GM18508 (cell line): ENCODE results near the gene TTC9C.
"Not testable (repeated sequence)": the region's sequence is repeated elsewhere in the genome, so short reads cannot be mapped to it uniquely, and the experiment has no call there.

Source experiments
- ATAC-seq: cut with Tn5 transposase; IDR thresholded peaks from one replicate; pipeline ENCODE4 v1.9.1; 2021; ENCODE audit warnings: moderate number of reproducible peaks; ENCODE audit not compliant: insufficient read depth, unreplicated experiment

TTC9C gene

GRCh38 chr11:62747475-62748160 is 19.3 kb downstream of the TTC9C start:
- ATAC-seq: no peak

DNA sequence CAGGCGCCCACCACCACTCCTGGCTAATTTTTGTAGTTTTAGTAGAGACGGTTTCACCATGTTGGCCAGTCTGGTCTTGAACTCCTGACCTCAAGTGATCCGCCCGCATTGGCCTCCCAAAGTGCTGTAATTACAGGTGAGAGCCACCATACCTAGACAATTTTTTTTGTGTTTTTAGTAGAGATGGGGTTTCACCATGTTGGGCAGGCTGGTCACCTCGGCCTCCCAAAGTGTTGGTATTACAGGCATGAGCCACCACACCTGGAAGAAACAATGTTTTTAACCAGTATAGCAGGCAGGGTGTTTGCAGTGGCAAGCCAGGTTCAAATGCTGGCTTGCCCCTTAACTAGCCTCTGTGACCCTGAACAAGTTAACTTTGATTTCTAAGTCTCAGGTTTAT is 21.6 kb downstream of the TTC9C start:
- not testable (repeated sequence) for ATAC-seq

GRCh38 chr11:62752177-62752785 is 24.0 kb downstream of the TTC9C start:
- ATAC-seq: no peak

DNA sequence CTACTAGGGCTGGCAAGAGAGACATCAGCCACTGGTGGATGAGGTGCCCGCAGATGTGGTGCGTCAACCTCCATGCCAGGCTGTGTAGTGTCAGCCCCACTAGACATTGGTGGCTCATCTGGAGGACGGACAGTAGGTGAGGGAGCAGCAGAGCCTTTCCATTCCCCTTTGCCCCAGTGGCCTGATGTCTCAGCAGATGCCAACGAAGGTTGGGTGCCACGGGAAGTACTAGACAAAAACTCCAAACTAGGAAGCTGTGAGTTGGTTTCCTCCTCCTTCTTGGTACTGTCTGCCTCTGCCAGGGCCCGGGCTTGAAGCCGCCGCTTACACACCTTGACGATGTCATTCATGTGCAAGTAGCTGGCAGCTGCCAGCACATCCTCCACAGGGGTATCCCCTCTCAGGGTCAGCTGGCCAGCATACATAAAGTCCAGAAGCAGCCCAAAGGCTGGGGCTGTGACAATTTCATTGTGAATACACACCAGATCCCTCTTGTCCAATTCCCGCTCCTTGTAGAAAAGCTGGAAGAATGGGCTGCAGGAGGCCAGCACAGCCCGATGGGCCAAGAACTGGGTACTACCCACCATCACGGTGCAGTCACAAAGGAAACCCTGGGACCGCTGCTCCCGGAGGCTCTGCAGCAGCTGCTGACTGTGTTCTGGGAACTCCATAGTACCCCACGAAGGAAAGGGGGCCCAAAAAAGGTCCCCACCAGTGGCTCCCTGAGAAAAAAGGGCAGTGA is 24.9 kb downstream of the TTC9C start:
- ATAC-seq: no peak

GRCh38 chr11:62753736-62754603 is 25.7 kb downstream of the TTC9C start, which contains the start of gene ZBTB3:
ZBTB3 (minus strand) TSS chr11:62754160; CDS start chr11:62753664, 496 bp downstream.
- ATAC-seq: peak; percentile 89

DNA sequence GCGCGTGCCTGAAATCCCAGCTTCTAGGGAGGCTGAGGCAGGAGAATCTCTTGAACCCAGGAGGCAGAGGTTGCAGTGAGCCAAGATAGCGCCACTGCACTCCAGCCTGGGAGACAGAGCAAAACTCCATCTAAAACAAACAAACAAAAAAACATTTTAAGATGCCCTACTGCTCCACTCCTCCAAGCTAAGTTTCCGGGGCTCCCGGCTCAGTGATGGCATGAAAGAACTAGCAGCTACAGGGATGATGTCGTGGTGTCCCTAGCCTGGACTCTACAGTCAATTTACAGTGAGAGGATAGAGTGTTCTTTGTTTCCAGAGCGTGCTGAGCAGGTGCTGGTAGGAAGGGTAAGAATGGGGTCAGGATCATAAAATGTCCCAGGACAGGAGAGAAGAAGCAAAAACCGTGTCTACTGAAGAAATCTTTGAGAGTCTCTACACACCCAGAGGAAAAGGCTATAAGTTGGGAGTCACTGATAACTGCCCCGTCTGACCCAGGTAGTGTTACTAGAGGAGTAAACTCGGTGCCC is 26.9 kb downstream of the TTC9C start:
- ATAC-seq: no peak

GRCh38 chr11:62757846-62758788 is 29.8 kb downstream of the TTC9C start:
- ATAC-seq: no peak

DNA sequence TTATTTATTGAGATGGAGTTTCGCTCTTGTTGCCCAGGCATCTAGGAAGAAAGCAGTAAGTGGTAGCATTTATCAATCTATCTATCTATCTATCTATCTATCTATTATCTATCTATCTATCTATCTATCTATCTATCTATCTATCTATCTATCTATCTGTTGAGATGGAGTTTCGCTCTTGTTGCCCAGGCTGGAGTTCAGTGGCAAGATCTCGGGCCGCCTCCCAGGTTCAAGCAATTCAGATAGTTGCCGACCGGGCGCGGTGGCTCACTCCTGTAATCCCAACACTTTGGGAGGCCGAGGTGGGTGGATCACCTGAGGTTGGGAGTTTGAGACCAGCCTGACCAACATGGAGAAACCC is 32.6 kb downstream of the TTC9C start:
- not testable (repeated sequence) for ATAC-seq

- peak; percentile 4 for ATAC-seq
These were observed 42.5 kb downstream of the TTC9C start for GRCh38 chr11:62770778-62771143.

- peak; percentile 53 for ATAC-seq
These were observed 43.1 kb downstream of the TTC9C start, which contains the start of gene TAF6L for GRCh38 chr11:62771144-62772021. TAF6L (plus strand) TSS chr11:62771396; CDS start chr11:62775784, 4,388 bp downstream.

DNA sequence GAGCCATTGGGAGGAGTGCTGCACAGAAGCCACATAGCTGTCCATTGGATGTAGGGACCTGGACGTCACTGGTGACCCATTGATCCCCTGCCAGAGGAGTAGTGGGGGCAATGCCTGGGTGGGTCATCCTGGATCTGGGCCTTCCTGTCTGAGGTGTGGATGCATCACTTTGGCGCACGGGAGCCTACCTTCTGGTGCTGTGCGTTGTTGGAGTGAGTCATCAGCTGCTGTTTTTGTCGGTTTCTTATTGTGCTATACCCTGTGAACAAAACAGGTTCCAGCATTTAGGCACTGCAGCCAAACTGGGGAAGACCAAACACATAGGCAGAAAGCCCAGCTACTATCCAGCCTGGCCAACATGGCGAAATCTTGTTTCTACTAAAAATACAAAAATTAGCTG is 46.1 kb downstream of the TTC9C start:
- ATAC-seq: no peak

DNA sequence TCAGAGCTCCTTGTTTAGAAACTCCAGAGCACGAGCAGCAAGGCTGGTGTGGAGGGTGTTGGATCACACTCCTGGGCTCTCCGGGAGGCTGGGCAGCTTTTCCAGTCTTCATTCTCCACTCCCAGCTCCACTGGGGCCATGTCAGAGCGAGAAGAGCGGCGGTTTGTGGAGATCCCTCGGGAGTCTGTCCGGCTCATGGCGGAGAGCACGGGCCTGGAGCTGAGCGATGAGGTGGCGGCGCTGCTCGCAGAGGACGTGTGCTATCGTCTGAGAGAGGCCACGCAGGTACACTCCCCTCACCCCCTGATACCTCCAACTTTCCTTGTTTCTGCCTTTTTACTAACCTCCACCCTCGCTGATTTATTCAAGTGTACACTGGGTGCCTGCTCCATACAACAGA is 47.4 kb downstream of the TTC9C start:
- ATAC-seq: no peak

DNA sequence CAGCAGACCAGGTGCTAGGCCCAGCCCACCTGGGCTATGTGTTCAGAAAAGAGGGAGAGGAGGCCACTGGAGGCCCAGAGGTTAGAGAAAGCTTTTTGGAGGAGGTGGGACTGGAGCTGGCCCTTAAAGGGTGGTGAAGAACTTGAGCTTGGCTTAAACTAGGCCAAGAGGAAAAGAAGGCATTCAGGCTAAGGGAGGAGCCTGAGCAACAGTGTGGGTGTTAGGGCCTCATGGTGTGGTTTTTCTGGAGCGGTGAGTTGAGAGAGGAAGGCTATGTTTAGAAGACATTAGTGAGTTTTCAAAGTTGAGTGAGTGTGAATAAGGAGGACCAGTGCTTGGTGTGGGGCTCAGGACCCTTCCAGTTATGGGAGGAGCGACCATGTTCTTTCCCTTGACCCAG is 49.1 kb downstream of the TTC9C start:
- no peak for ATAC-seq

DNA sequence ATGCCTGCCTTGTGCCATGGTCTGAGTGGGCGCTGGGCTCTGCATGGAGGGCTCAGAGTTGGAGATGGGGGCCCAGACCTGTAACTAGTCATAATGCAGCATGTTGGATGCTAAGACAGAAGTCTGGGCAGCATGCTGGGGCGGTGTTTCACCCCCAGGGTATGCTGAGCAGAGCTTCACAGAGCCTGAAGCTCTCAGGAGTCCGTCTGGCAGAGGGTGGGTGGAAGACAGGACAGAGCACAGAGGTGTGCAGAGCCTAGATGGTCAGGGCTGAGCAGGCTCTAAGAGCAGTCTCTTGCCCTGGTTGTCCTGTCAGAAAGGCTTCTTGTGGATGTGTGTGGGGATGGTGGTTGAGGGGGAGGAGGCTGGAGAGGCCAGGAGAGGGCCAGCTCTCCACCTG is 50.2 kb downstream of the TTC9C start:
- no peak for ATAC-seq

GRCh38 chr11:62782753-62783152 is 54.5 kb downstream of the TTC9C start:
- ATAC-seq: no peak

DNA sequence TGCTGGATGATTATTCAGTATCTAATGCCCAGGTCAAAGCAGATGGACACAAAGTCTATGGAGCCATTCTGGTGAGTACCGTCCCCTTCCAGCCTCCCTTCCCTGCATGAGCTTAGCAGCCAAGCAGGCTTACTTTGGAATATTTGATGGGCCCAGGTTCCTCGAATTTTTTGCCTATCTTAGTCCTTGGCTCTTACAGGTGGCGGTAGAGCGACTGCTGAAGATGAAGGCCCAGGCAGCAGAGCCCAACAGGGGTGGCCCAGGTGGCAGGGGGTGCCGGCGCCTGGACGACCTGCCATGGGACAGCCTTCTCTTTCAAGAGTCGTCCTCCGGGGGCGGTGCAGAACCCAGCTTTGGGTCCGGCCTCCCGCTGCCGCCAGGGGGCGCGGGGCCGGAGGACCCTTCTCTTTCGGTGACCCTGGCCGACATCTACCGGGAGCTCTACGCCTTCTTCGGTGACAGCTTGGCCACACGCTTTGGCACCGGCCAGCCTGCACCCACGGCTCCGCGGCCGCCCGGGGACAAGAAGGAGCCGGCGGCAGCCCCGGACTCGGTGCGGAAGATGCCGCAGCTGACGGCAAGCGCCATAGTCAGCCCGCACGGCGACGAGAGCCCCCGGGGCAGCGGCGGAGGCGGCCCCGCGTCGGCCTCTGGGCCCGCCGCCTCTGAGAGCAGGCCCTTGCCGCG is 58.2 kb downstream of the TTC9C start:
- no peak for ATAC-seq

GRCh38 chr11:62787005-62787759 is 58.9 kb downstream of the TTC9C start, which contains the start of gene TMEM179B:
TMEM179B (plus strand) TSS chr11:62787402; CDS start chr11:62787432, 30 bp downstream.
- peak; percentile 40 for ATAC-seq
